CD4-positive, alpha-beta T cell (primary cell): ENCODE results near the gene ATMIN. TPM values are rescaled to one million over a fixed set of nuclear protein-coding genes. Genes with fewer than 3 reads are reported as not detected.

ENCODE experiments used
- ATAC-seq: fragments of 200-7000 bp; cut with Tn5 transposase; one replicate; pipeline ENCODE4 v1.10.0; 2022; ENCODE audit warnings: mild to moderate bottlenecking; ENCODE audit not compliant: poor library complexity
- CTCF ChIA-PET: fragments of 350-600 bp; sonication (Branson Sonifier 250); formaldehyde crosslinking; loops from one replicate; lab custom pipeline; 2021; ENCODE audit warnings: antibody characterized with exemption, inconsistent platforms; lab: Charles Lee
- POLR2A ChIA-PET: fragments of 350-600 bp; sonication (Branson Sonifier 250); formaldehyde crosslinking; loops from one replicate; lab custom pipeline; 2021; ENCODE audit warnings: antibody characterized with exemption, inconsistent platforms; lab: Charles Lee
- DNase-seq, 14 experiments: peaks; one replicate each; pipeline ENCODE4 v3.0.0-alpha.2; 2013 to 2020; ENCODE audit warnings: mixed read lengths in 2 of 14
- H3K27ac ChIP-seq, 2 donors: one replicate each; pipeline versions ENCODE4 v1.5.1 to v1.7.0; 2013; ENCODE audit warnings: low read length in 2 of 2, low read depth in 1 of 2, mild to moderate bottlenecking in 1 of 2
- H3K27me3 ChIP-seq, 2 experiments: 1 replicate in 1 of 2; 2 replicates in 1 of 2; pipeline versions ENCODE4 v1.6.1 to v1.7.0; 2013; ENCODE audit warnings: low read length in 2 of 2, control low read depth in 1 of 2, mild to moderate bottlenecking in 1 of 2, moderate library complexity in 1 of 2; ENCODE audit not compliant: insufficient read depth in 2 of 2, control insufficient read depth in 1 of 2
- H3K36me3 ChIP-seq: one replicate; pipeline ENCODE4 v1.6.1; 2013; ENCODE audit warnings: low read length, control low read depth; ENCODE audit not compliant: insufficient read depth
- H3K4me1 ChIP-seq: one replicate; pipeline ENCODE4 v1.6.1; 2013; ENCODE audit warnings: low read length, control low read depth; ENCODE audit not compliant: insufficient read depth
- H3K4me3 ChIP-seq: one replicate; pipeline ENCODE4 v1.5.1; 2013; ENCODE audit warnings: mild to moderate bottlenecking, low read length, moderate library complexity
- H3K9me3 ChIP-seq, 2 experiments: 1 replicate in 1 of 2; 2 replicates in 1 of 2; pipeline versions ENCODE4 v1.6.1 to v1.7.0; 2013; ENCODE audit warnings: low read length in 2 of 2, mild to moderate bottlenecking in 2 of 2, control low read depth in 1 of 2, moderate library complexity in 1 of 2; ENCODE audit not compliant: control insufficient read depth in 1 of 2, insufficient read depth in 1 of 2
- H3K27ac Mint-ChIP-seq: one replicate; pipeline ENCODE4 v1.8.0; 2020; ENCODE audit warnings: mixed read lengths
- H3K27me3 Mint-ChIP-seq: one replicate; pipeline ENCODE4 v1.8.0; 2021; ENCODE audit warnings: mixed read lengths
- H3K36me3 Mint-ChIP-seq: one replicate; pipeline ENCODE4 v1.8.0; 2021; ENCODE audit warnings: low read depth, mixed read lengths
- H3K4me1 Mint-ChIP-seq: one replicate; pipeline ENCODE4 v1.8.0; 2021; ENCODE audit warnings: low read depth, mixed read lengths
- H3K4me3 Mint-ChIP-seq: one replicate; pipeline ENCODE4 v1.8.0; 2020; ENCODE audit warnings: mild to moderate bottlenecking, mixed read lengths
- H3K9me3 Mint-ChIP-seq: one replicate; pipeline ENCODE4 v1.8.0; 2020; ENCODE audit warnings: mixed read lengths
- intact Hi-C, 2 experiments: fragments of 100-400 bp; cut with DNase I in 1 of 2; cut with micrococcal nuclease in 1 of 2; formaldehyde crosslinking; loops; one replicate each; pipeline versions ENCODE4 v1.15.1 to v1.9.0; 2023 to 2025; cut with DNase I, micrococcal nuclease
- total RNA-seq, 174 experiments: library from RNA in 2 of 174; stranded (reverse) in 2 of 174; gene quantifications; one replicate each; pipeline ENCODE4 v1.2.3 and lab custom pipeline; 2021 to 2026
- TF ChIP-seq, protein P1 (sequence below): fragments of 200-600 bp; IDR thresholded peaks from one replicate; pipeline ENCODE4 v1.8.0; 2022; ENCODE audit warnings: antibody characterized with exemption, mild to moderate bottlenecking

ATMIN gene
- total RNA-seq, 2 experiments from 2014 or later: 29.9 to 31.7 TPM

DNA sequence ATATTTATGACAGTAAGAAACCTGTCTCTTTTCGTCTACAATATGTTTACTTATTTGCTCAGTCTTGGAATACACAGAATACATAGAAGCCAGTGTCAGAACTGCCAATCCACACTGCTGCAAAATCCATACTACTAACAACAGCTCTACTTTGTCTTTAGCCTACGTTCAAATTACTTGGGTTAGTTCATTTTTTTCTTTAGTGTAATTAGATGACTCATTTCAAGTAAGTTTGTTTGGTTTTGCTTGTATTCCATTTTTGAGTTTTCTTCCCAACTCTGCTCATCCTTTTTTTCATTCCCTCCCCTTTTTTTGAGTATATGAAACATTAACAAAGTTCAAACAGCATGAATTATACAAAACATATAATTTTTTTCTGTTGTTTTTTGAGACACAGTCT is 45.8 kb upstream of the ATMIN start:
- no peak for ATAC-seq
- no peak overlapping the region for H3K27ac Mint-ChIP-seq
- intact Hi-C loops: no loop called here
- Histone ChIP-seq H3K36me3 (peaks cover 7% of the 10 kb centered on the region), H3K27ac (no peak overlapping the region), H3K9me3 (no peaks in the 10 kb centered on the region), H3K4me1 (peaks cover 3% of the 10 kb centered on the region), H3K4me3 (no peak overlapping the region), H3K27me3 (no peaks in the 10 kb centered on the region)
- H3K27me3 Mint-ChIP-seq: no peaks in the 10 kb centered on the region
- ChIA-PET CTCF (interaction anchor here (1.7 kb wide), 1 partner anchor 46 kb away, joined by 3 read pairs; the partner anchor contains the start of gene ATMIN), POLR2A (no interaction called here)
- TF ChIP-seq, protein P1, sequence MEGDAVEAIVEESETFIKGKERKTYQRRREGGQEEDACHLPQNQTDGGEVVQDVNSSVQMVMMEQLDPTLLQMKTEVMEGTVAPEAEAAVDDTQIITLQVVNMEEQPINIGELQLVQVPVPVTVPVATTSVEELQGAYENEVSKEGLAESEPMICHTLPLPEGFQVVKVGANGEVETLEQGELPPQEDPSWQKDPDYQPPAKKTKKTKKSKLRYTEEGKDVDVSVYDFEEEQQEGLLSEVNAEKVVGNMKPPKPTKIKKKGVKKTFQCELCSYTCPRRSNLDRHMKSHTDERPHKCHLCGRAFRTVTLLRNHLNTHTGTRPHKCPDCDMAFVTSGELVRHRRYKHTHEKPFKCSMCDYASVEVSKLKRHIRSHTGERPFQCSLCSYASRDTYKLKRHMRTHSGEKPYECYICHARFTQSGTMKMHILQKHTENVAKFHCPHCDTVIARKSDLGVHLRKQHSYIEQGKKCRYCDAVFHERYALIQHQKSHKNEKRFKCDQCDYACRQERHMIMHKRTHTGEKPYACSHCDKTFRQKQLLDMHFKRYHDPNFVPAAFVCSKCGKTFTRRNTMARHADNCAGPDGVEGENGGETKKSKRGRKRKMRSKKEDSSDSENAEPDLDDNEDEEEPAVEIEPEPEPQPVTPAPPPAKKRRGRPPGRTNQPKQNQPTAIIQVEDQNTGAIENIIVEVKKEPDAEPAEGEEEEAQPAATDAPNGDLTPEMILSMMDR: no peak
- DNase-seq: no peak
- H3K36me3 Mint-ChIP-seq: peaks cover 56% of the 10 kb centered on the region
- no peak overlapping the region for H3K4me3 Mint-ChIP-seq
- H3K4me1 Mint-ChIP-seq: peaks cover 58% of the 10 kb centered on the region
- no peaks in the 10 kb centered on the region for H3K9me3 Mint-ChIP-seq

DNA sequence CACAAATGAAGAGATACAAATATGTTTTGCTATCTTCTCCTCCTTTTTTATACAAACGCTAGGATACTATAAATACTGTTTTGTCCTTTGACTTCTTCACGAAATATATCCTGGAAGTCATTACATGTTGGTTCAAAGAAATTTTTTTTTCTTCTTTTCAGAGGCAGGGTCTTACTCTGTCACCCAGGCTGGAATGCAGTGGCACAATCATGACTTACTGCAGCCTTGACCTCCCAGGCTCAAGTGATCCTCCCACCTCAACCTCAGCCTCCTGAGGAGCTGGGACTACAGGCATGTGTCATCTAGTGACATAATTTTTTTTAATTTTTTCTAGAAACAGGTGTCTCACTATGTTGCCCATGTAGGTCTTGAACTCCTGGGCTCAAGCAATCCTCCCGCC is 45.1 kb upstream of the ATMIN start:
- peaks cover 56% of the 10 kb centered on the region for H3K36me3 Mint-ChIP-seq
- H3K27ac Mint-ChIP-seq: no peak overlapping the region

DNA sequence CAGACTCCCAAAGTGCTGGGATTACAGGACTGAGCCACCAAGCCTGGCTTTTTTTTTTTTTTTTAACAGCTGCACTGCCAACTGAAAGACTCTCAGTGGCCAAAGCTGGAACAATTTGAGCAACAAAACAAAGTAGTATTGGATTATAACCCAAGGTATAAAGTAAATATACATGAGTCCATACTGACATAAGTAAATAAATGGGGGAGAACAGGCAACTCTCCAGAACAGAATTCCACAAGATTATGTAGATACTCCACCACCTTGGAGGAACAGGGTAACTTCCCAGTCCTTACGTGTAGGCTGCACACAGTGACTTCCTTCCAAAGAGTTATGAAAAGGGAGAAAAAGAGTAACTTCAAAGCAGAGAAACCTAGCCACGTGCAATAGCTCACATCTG is 44.7 kb upstream of the ATMIN start:
- H3K4me3 ChIP-seq: no peak overlapping the region
- intact Hi-C loops: no loop called here
- Mint-ChIP-seq H3K4me1 (peaks cover 65% of the 10 kb centered on the region), H3K36me3 (peaks cover 56% of the 10 kb centered on the region), H3K27me3 (no peaks in the 10 kb centered on the region), H3K9me3 (no peaks in the 10 kb centered on the region), H3K27ac (no peak overlapping the region), H3K4me3 (no peak overlapping the region)
- CTCF ChIA-PET: no interaction called here
- no peaks in the 10 kb centered on the region for H3K27me3 ChIP-seq
- POLR2A ChIA-PET: no interaction called here
- ATAC-seq (no peak), DNase-seq (no peak)
- H3K9me3 ChIP-seq: no peaks in the 10 kb centered on the region
- TF ChIP-seq, protein P1: no peak
- no peak overlapping the region for H3K27ac ChIP-seq
- H3K4me1 ChIP-seq: peaks cover 2% of the 10 kb centered on the region
- H3K36me3 ChIP-seq: peaks cover 7% of the 10 kb centered on the region

More for the DNA sequence above, 45.1 kb upstream of the ATMIN start:
- Histone ChIP-seq H3K27me3 (no peaks in the 10 kb centered on the region), H3K27ac (no peak overlapping the region), H3K4me1 (peaks cover 3% of the 10 kb centered on the region), H3K9me3 (no peaks in the 10 kb centered on the region), H3K36me3 (peaks cover 7% of the 10 kb centered on the region), H3K4me3 (no peak overlapping the region)
- intact Hi-C loops: no loop called here
- CTCF ChIA-PET: no interaction called here
- Mint-ChIP-seq H3K4me3 (no peak overlapping the region), H3K4me1 (peaks cover 64% of the 10 kb centered on the region), H3K9me3 (no peaks in the 10 kb centered on the region), H3K27me3 (no peaks in the 10 kb centered on the region)
- DNase-seq (no peak), ATAC-seq (no peak)
- POLR2A ChIA-PET: no interaction called here
- TF ChIP-seq, protein P1: no peak
